NCI-H526 treated with DMSO at 0.1 percent for 48 hours (cell line): Measurements from ENCODE around the gene HBB.
"Not testable (repeated sequence)": the region's sequence is repeated elsewhere in the genome, so short reads cannot be mapped to it uniquely, and the experiment has no call there.

Experiments
- DNase-seq: peaks from one replicate; lab custom pipeline; 2025; lab: John Stamatoyannopoulos, UW

HBB gene

GRCh38 chr11:5226732-5227310, at the start of gene HBB:
Gene HBB (minus strand): TSS chr11:5227071. CDS start chr11:5227021, 50 bp downstream.
- peak; percentile 32 for DNase-seq

- DNase-seq: no peak
These were observed 48.7 kb upstream of the HBB start for GRCh38 chr11:5275369-5276110.

DNA sequence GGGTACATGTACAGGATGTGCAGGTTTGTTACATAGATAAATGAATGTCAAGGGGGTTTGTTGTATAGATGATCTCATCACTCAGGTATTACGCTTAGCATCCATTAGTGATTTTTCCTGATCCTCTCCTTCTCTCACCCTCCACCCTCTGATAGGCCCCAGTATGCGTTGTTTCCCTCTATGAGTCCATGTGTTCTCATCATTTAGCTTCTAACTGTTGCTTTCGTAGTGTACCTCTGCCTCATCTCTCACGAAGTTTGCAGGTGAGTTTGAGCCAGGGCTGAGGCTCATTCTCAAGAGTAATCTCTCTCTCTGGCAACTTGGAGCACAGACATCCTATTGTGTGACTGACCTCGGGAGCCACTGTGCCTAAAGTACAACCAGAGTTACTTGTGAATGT, 47.5 kb upstream of the HBB start:
- no peak for DNase-seq

- no peak for DNase-seq
These were observed 45.6 kb upstream of the HBB start for GRCh38 chr11:5272395-5273017.

DNA sequence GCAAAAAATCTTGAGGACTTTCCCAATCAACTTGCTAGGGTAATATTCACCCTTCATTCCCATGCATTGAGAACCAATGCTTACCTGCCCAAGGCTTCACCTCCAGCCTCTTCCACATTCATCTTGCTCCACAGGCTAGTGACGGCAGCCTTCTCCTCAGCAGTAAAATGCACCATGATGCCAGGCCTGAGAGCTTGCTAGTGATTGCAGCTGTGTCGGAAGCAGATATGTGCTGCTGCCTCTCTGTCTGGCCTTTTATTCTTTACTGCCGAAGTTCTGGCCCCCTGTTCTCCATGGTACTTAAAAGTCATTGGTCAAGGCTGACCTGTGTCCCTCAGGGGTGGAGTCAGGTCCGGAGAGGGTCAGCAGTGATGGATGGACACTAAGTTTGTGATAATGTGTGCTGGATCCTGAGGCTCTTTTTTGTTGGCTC, 42.9 kb upstream of the HBB start, which contains the start of gene HBE1:
Gene HBE1, minus strand, starts transcription at position 231 of the 433 bp plus-strand sequence. Its CDS starts 55 bp downstream, at position 176.
- no peak for DNase-seq

DNA sequence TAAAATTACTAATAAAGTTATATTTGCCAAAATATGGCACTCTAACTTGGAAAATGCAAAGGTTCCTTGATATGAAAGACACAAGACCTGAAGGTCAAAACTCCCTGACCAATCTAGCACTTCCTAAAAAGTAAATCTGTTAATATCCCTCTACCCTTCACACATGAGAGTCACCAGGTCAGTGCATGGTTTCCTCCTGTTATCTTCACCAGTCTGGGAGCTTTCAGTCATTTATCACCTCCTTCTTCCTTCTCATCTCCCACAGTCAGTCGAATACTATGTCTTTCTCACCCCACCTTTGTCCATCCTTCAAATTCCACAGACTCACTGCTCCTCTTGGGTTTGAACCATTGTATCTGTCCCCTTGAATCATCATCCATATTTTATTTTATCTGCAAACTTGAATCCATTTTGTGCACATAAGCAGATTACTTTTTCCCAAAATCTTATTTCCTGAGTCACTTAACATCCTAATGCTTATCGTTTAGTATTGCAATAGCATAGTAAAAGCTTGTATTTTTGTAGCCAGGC, 40.2 kb upstream of the HBB start:
- DNase-seq: no peak

- DNase-seq: no peak
These were observed 39.7 kb upstream of the HBB start for GRCh38 chr11:5266609-5267008.

DNA sequence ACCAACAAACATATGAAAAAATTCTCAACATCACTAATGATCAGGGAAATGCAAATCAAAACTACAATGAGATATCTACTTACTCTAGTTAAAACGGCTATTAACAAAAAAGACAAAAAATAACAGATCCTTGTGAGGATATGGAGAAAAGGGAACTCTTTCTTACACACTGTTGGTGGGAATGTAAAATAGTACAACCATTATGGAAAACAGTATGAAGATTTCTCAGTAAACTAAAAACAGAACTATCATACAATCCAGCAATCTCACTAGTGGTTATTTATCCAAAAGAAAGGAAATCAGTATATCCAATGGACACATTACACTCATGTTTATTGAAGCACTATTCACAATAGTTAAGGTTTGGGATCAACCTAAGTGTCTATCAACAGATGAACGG, 39.0 kb upstream of the HBB start:
- DNase-seq: no peak

- DNase-seq: no peak
These were observed 31.8 kb upstream of the HBB start for GRCh38 chr11:5258543-5259262.

- DNase-seq: no peak
These were observed 30.4 kb upstream of the HBB start for GRCh38 chr11:5257296-5257695.

DNA sequence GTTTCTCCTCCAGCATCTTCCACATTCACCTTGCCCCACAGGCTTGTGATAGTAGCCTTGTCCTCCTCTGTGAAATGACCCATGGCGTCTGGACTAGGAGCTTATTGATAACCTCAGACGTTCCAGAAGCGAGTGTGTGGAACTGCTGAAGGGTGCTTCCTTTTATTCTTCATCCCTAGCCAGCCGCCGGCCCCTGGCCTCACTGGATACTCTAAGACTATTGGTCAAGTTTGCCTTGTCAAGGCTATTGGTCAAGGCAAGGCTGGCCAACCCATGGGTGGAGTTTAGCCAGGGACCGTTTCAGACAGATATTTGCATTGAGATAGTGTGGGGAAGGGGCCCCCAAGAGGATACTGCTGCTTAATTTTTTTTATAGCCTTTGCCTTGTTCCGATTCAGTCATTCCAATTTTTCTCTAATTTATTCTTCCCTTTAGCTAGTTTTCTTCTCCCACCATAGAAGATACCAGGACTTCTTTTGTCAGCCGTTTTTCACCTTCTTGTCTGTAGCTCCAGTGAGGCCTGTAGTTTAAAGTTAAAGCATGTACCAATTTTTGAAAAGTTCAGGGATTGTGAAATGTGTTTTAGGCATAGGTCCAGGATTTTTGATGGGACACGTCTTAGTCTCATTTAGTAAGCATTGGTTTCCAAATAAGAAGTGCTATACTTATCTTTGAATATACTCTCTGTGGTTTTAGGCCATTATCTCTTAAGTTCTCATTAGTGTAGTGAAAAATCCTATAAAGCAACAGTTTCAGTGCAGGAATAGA, 28.0 kb upstream of the HBB start, which contains the start of gene HBG2:
Gene HBG2, minus strand, starts transcription at position 136 of the 768 bp plus-strand sequence. Its CDS starts 53 bp downstream, at position 83.
- not testable (repeated sequence) for DNase-seq

DNA sequence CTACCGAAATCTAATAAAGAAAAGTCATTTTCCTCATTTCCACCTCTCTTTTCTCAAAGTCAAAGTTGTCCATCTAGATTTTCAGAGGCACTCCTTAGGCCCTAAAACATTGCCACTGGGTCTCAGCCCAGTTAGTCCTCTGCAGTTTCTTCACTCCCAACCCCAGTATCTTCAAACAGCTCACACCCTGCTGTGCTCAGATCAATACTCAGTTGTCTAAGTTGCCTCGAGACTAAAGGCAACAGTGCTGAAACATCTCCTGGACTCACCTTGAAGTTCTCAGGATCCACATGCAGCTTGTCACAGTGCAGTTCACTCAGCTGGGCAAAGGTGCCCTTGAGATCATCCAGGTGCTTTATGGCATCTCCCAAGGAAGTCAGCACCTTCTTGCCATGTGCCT, 27.2 kb upstream of the HBB start:
- not testable (repeated sequence) for DNase-seq

GRCh38 chr11:5253440-5253839, 26.6 kb upstream of the HBB start:
- DNase-seq: not testable (repeated sequence)

GRCh38 chr11:5252919-5253265, 26.0 kb upstream of the HBB start:
- DNase-seq: no peak

DNA sequence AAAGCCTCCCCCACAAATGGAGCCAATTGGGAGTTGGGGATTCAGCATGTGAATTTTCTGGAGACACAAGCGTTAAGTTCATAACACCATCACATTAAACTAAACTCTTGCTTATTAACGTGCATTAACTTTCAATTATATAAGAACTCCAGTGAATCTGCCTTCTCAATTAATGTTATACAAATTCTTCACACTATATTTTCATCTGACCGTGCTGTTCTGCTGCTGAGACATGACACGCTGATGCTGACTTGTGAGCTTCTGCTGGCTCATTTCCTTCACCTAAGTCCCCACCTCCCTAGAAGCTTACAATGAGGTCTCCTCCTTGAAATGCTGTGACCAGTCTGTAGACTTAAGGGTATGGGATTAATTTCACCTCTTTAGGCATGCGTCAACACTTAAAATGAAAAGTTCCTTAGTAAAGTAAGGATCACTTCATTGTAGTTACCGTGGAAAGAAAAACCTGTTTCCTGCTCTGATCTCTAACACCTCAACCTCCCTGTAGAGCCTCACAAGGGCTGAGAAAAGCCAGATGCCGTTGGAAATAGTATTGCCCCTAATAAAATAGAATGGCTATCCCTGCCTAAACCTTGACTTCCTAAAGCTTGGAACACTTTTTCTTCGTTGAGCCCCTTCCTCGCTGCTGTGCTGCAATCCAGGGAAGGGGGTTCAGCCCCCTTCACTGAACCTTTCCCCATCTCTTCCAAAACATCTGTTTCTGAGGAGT, 25.5 kb upstream of the HBB start:
- DNase-seq: no peak

DNA sequence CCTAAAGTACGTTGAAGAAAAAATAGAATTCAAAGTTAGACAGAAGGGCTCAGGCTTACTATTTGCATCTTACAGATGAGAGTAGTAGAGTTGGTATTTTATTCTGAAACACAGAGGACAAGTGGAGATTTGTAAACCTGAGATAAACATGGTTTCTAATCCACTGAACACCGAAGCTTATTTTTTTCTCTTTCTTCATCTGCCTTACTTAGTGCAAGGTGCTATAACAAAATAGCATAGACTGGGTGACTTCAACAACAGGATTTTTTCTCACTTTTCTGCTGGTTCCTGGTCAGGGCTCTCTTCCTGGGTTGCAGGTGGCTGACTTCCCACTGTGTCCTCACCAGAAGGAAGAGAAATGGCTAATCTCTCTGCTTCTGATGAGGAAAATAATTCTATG, 24.9 kb upstream of the HBB start:
- no peak for DNase-seq

GRCh38 chr11:5250543-5251204, 23.8 kb upstream of the HBB start:
- DNase-seq: no peak

DNA sequence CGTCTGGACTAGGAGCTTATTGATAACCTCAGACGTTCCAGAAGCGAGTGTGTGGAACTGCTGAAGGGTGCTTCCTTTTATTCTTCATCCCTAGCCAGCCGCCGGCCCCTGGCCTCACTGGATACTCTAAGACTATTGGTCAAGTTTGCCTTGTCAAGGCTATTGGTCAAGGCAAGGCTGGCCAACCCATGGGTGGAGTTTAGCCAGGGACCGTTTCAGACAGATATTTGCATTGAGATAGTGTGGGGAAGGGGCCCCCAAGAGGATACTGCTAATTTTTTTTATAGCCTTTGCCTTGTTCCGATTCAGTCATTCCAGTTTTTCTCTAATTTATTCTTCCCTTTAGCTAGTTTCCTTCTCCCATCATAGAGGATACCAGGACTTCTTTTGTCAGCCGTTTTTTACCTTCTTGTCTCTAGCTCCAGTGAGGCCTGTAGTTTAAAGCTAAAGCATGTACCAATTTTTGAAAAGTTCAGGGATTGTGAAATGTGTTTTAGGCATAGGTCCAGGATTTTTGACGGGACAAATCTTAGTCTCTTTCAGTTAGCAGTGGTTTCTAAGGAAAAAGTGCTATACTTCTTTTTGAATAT, 23.0 kb upstream of the HBB start, which contains the start of gene HBG1:
Gene HBG1, minus strand, starts transcription at position 51 of the 590 bp plus-strand sequence. CDS start 53 bp downstream, outside the sequence.
- DNase-seq: not testable (repeated sequence)

- DNase-seq: not testable (repeated sequence)
These were observed 21.6 kb upstream of the HBB start for GRCh38 chr11:5248498-5248897.
